ENCODE results near the gene NFKBIE. TPM values are rescaled to one million over a fixed set of nuclear protein-coding genes. Genes with fewer than 3 reads are reported as not detected.

Gene NFKBIE
- total RNA-seq, 1 experiment from 2014 or later = 11.2 TPM

- no peak for DNase-seq (ENCODE audit: low spot score)
Measured at GRCh38 chr6:44258325-44258863, 7.0 kb downstream of the NFKBIE start.

GRCh38 chr6:44257753-44258324 lies 7.5 kb downstream of the NFKBIE start:
- DNase-seq (ENCODE audit: low spot score) = no peak

- peak; percentile 75 for DNase-seq (ENCODE audit: low spot score)
Measured at GRCh38 chr6:44257025-44257752, 8.2 kb downstream of the NFKBIE start, which contains the start of gene SLC35B2. TSS of gene SLC35B2 (minus strand) at chr6:44257528. CDS start at chr6:44257410, 118 bp downstream.

- DNase-seq (ENCODE audit: low spot score) = no peak
Measured at GRCh38 chr6:44256775-44257024, 8.7 kb downstream of the NFKBIE start.

GRCh38 chr6:44255871-44256774 lies 9.2 kb downstream of the NFKBIE start:
- DNase-seq (ENCODE audit: low spot score) = peak; percentile 59

GRCh38 chr6:44255105-44255808 lies 10.1 kb downstream of the NFKBIE start:
- peak; percentile 38 for DNase-seq (ENCODE audit: low spot score)

GRCh38 chr6:44254191-44255104 lies 10.9 kb downstream of the NFKBIE start:
- DNase-seq (ENCODE audit: low spot score) = no peak

GRCh38 chr6:44253307-44254101 lies 11.8 kb downstream of the NFKBIE start:
- peak; percentile 73 for DNase-seq (ENCODE audit: low spot score)

- no peak for DNase-seq (ENCODE audit: low spot score)
Measured at GRCh38 chr6:44251576-44252524, 13.5 kb downstream of the NFKBIE start.

- DNase-seq (ENCODE audit: low spot score) = no peak
Measured at GRCh38 chr6:44250718-44251123, 14.6 kb downstream of the NFKBIE start.

GRCh38 chr6:44250067-44250717 lies 15.2 kb downstream of the NFKBIE start:
- no peak for DNase-seq (ENCODE audit: low spot score)

- DNase-seq (ENCODE audit: low spot score) = no peak
Measured at GRCh38 chr6:44249082-44249748, 16.1 kb downstream of the NFKBIE start.

GRCh38 chr6:44248579-44248978 lies 16.8 kb downstream of the NFKBIE start:
- no peak for DNase-seq (ENCODE audit: low spot score)

GRCh38 chr6:44247338-44248302 lies 17.7 kb downstream of the NFKBIE start:
- peak; percentile 56 for DNase-seq (ENCODE audit: low spot score)

- DNase-seq (ENCODE audit: low spot score) = peak; percentile 98
Measured at GRCh38 chr6:44246663-44247337, 18.6 kb downstream of the NFKBIE start, which contains the start of gene HSP90AB1. TSS of gene HSP90AB1 (plus strand) at chr6:44247101. CDS start at chr6:44248630, 1,529 bp downstream.
